K562 treated with DMSO at 1 percent for 12 hours (cell line): ENCODE measurements around the gene COL9A3. TPM values are rescaled to one million over a fixed set of nuclear protein-coding genes. Genes with fewer than 3 reads are reported as not detected.

Experiments
- total RNA-seq: library from RNA; unstranded; fragments of 300-600 nt; gene quantifications from 2 replicates; pipeline ENCODE4 v1.2.3, GENCODE V29; 2022; ENCODE audit not compliant: insufficient read depth

The COL9A3 gene
- total RNA-seq, result 1.5 and 2.5 TPM in 2 replicates

DNA sequence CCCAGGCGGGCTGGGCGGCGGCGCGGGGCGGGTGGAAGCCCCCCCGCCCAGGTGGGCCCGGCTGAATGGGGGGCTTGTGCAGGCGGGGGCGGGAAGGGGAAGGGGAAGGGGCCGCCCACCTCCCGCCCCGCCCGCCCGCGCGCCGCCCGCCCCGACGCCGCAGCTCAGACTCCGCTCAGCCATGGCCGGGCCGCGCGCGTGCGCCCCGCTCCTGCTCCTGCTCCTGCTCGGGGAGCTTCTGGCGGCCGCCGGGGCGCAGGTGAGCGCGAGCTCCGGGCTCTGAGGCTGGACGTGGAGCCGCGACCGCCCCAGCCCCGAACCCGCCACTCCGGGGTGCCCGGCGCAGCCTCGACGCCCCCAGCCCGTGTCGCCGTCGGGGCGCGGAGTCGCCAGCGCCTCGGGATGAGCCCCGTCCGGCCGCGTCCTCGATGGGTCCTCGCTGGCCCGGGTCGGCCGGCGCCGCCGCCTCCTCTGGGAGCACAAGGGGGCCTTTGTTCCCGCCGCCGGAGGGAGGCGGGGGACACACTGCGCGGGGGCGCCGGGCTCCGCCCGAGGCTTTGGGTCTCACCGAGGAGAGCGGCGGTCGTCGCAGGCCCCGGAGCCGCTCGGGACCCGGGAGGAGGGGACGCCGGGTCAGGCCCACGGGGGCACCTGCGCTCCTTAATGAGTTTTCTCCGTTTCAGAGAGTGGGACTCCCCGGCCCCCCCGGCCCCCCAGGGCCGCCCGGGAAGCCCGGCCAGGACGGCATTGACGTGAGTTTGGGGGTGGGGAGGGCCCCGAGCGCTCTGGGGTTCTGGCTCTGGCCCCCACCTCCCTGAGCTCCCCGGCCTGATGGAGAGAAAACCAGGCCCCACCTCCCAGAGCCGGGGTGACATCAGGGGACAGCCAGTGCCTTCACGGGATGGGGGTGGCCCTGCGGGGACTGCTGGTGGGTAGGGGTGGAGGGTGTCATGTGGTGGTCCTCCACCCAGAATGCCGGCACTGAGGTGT is at the start of gene COL9A3:
COL9A3 (plus strand) TSS at position 167 of the 990 bp plus-strand sequence; CDS start at position 182, 15 bp downstream.

GRCh38 chr20:62804627-62805154 is 12.2 kb upstream of the COL9A3 start, which contains the start of gene OGFR:
TSS of gene OGFR (plus strand) at chr20:62804835. CDS start at chr20:62804860, 25 bp downstream.

GRCh38 chr20:62861726-62862336 is 45.0 kb downstream of the COL9A3 start, which contains the start of gene TCFL5:
TSS of gene TCFL5 (minus strand) at chr20:62861822. CDS start at chr20:62861670, 152 bp downstream.

Other genes with a start within 250 kb of the COL9A3 start
- 0.60 and 2.0 TPM in 2 replicates for gene SLCO4A1, start 174.5 kb upstream of the COL9A3 start, total RNA-seq
- not detected in 2 replicates for gene NTSR1, start 108.2 kb upstream of the COL9A3 start, total RNA-seq
- gene MRGBP, start 20.6 kb upstream of the COL9A3 start, total RNA-seq, result 11.6 and 12.8 TPM in 2 replicates
- gene OGFR, start 12.2 kb upstream of the COL9A3 start, total RNA-seq, result 33.6 and 36.1 TPM in 2 replicates
- 7.8 and 14.2 TPM in 2 replicates for gene TCFL5, start 44.8 kb downstream of the COL9A3 start, total RNA-seq
- gene DIDO1, start 109.5 kb downstream of the COL9A3 start, total RNA-seq, result 7.3 and 33.6 TPM in 2 replicates
- 17.7 and 26.9 TPM in 2 replicates for gene GID8, start 121.1 kb downstream of the COL9A3 start, total RNA-seq
- gene SLC17A9, start 135.7 kb downstream of the COL9A3 start, total RNA-seq, result not detected in 2 replicates
- gene BHLHE23, start 189.9 kb downstream of the COL9A3 start, total RNA-seq, result not detected in 2 replicates